ENCODE measurements around the gene MACROD1.

MACROD1 gene

GRCh38 chr11:64023712-64024710 lies 141.9 kb downstream of the MACROD1 start:
- in situ Hi-C loops (cut with HindIII; ENCODE audit: low sequenced_read_pairs): no loop called here
- TF ChIP-seq CTCF (IDR thresholded peaks at IDR 0.05; ENCODE audit: low read depth, low read length, missing control alignments): no peak
- DNase-seq (ENCODE audit: low read depth): no peak
- H3K4me3 ChIP-seq (ENCODE audit: low read depth, low read length): no peak overlapping the region

GRCh38 chr11:64022125-64022784 lies 143.7 kb downstream of the MACROD1 start:
- DNase-seq (ENCODE audit: low read depth): no peak
- in situ Hi-C loops (cut with HindIII; ENCODE audit: low sequenced_read_pairs): no loop called here
- TF ChIP-seq CTCF (IDR thresholded peaks at IDR 0.05; ENCODE audit: low read depth, low read length, missing control alignments): no peak
- no peak overlapping the region for H3K4me3 ChIP-seq (ENCODE audit: low read depth, low read length)

- H3K4me3 ChIP-seq (ENCODE audit: low read depth, low read length): no peak overlapping the region
- in situ Hi-C loops (cut with HindIII; ENCODE audit: low sequenced_read_pairs): no loop called here
- DNase-seq (ENCODE audit: low read depth): no peak
- no peak for TF ChIP-seq CTCF (IDR thresholded peaks at IDR 0.05; ENCODE audit: low read depth, low read length, missing control alignments)
Observed at GRCh38 chr11:64021757-64022093, 144.2 kb downstream of the MACROD1 start.

GRCh38 chr11:64020976-64021756 lies 144.7 kb downstream of the MACROD1 start:
- in situ Hi-C loops (cut with HindIII; ENCODE audit: low sequenced_read_pairs): no loop called here
- TF ChIP-seq CTCF (IDR thresholded peaks at IDR 0.05; ENCODE audit: low read depth, low read length, missing control alignments): no peak
- H3K4me3 ChIP-seq (ENCODE audit: low read depth, low read length): no peak overlapping the region
- DNase-seq (ENCODE audit: low read depth): no peak

GRCh38 chr11:64019106-64020037 lies 146.5 kb downstream of the MACROD1 start:
- DNase-seq (ENCODE audit: low read depth): no peak
- no peak for TF ChIP-seq CTCF (IDR thresholded peaks at IDR 0.05; ENCODE audit: low read depth, low read length, missing control alignments)
- no peak overlapping the region for H3K4me3 ChIP-seq (ENCODE audit: low read depth, low read length)
- in situ Hi-C loops (cut with HindIII; ENCODE audit: low sequenced_read_pairs): no loop called here
